ENCODE measurements around the gene PRR14.
A peak's percentile ranks its signal among the peaks of the same experiment; 100 is the strongest.
"Not testable (repeated sequence)": the region's sequence is repeated elsewhere in the genome, so short reads cannot be mapped to it uniquely, and the experiment has no call there.

The PRR14 gene

DNA sequence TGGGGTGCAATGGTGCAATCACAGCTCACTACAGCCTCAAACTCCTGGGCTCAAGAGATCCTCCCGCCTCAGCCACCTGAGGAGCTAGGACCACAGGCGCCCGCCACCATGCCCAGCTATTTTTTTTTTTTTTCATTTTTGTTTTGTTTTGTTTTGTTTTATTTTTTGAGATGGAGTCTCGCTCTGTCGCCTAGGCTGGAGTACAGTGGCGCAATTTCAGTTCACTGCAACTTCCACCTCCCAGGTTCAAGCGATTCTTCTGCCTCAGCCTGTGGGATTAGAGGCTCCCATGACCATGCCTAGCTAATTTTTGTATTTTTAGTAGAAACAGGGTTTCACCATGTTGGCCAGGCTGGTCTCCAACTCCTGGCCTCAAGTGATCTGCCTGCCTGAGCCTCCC, 18.3 kb upstream of the PRR14 start:
- not testable (repeated sequence) for DNase-seq (ENCODE audit: low spot score)

DNA sequence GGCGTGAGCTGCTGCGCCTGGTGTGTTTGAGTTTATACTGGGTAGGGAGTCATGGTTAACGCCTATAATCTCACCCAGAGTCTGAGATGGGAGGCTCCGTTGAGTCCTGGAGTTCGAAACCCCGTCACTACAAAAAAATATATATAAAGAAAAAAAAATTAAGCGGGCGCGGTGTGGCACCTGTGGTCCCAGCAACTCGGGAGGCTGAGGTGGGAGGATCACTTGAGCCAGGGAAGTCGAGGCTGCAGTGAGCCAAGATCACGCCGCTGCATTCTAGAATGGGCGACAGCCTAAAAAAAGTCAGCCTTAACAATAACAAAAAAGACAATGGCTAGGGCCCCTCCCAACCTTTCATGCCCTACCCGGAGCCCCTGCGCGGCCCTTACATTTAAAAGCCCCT, 17.2 kb upstream of the PRR14 start:
- no peak for DNase-seq (ENCODE audit: low spot score)

DNA sequence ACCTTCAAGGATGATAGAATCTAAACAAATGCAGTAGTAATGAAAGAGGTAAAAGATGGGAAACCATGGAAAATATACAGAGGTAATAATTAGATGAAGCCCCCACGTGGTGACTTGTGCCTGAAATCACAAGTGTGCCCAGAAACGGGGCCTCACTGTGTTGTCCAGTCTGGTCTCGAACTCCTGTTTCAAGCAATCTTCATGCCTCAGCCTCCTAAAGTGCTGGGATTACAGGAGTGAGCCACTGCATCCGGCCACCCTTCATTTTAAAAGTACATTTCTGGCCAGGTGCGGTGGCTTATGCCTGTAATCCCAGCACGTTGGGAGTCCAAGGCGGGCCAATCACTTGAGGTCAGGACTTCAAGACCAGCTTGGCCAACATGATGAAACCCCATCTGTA, 14.2 kb upstream of the PRR14 start:
- no peak for DNase-seq (ENCODE audit: low spot score)

DNA sequence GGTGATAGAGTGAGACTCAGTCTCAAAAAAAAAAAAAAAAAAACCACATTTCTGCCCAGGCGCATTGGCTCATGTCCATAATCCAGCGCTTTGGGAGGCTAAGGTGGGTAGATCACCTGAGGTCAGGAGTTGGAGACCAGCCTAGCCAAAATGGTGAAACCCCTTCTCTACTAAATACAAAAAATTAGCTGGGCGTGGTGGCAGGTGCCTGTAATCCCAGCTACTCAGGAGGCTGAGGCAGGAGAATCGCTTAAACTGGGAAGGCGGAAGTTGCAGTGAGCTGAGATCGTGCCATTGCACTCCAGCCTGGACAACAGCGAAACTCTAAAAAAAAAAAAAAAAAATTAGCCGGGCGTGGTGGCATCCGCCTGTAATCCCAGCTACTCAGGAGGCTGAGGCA, 13.6 kb upstream of the PRR14 start:
- not testable (repeated sequence) for DNase-seq (ENCODE audit: low spot score)

DNA sequence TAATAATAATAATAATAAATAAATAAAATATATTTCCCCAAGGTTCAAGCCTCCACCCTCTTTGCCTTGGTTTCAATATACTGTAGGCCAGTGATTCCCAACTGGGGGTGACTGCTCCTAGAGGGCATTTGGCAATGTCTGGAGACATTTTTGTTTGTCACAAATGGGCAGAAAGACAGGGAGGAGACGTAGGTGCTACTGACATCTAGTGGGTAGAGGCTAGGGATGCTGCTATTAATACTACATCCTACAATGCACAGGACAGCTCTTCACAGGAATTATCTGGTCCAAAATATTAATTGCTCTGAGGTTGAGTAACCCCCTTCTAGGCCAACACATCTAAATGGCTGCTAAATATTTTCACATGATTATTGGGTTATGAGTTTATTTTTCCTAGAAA, 12.8 kb upstream of the PRR14 start:
- peak; percentile 57 for DNase-seq (ENCODE audit: low spot score)

DNA sequence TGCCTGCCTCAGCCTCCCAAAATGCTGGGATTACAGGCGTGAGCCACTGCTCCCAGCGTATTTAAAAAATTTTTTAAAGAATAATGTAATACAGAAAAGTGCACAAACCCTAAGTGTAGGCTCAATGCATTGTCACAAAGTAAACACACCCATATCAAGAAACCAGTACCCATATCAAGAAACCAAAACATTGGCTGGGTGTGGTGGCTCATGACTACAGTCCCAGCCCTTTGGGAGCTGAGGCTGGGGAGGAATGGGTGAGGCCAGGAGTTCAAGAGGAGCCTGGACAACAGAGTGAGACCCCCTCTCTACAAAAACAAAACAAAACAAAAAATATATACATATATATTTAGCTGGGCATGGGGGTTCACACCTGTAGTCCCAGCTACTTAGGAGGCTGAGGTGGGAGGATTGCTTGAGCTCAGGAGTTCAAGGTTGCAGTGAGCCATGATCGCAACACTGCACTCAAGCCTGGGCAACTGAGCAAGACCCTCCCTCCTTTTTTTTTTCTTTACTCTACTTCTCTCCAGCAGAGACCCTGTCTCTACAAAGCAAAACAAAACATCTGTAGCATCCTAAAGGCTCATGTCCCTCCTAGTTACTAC, 9.3 kb upstream of the PRR14 start:
- DNase-seq (ENCODE audit: low spot score): no peak

DNA sequence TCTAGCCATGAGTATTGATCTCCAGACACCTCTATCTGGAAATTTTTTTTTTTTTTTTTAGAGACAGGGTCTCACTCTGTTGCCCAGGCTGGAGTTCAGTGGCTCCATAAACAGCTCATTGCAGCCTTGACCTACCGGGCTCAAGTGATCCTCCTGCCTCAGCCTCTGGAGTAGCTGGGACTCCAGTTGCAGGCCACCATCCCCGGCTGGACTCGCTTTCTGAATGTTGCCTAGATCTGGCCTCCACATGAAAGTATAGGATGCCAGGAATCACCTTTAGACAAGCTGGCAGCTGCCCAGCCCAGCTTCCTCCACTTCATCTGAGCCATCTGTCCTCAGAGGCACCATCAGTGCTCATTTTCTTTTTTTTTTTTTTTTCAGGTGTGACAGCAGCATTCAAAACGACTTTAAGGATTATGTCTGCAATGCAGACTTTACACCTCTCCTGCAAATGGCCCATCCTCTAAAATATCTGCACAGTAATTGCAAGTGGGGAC, 6.4 kb upstream of the PRR14 start:
- DNase-seq (ENCODE audit: low spot score): no peak

DNA sequence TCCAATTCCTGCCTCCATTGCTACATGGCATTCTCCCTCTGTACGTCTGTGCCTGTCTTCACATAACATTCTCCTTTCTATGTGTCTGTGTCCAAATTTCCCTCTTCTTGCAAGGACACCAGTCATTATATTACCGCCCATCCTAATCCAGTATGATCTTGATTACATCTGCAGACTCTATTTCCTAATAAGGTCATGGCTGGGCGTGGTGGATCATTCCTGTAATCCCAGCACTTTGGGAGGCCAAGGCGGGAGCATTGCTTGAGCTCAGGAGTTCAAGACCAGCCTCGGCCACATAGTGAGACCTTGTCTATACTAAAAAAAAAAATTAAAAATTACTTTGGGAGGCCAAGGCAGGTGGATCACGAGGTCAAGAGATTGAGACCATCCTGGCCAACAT, 5.0 kb upstream of the PRR14 start:
- DNase-seq (ENCODE audit: low spot score): no peak

DNA sequence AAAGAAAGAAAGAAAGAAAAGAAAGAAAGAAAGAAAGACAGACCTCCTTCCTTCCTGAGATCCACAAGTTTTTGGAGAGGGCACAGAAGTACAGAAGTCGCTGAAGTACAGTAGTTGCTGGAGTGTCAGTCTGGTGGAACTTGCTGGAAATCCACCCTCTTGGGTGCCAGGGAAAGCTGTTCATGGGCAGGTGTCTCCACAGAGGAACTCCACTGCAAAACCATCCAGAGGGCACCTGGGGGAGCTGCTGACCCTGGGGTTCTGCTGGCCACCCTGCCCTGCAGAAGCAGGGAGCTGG, 3.5 kb upstream of the PRR14 start:
- no peak for DNase-seq (ENCODE audit: low spot score)

DNA sequence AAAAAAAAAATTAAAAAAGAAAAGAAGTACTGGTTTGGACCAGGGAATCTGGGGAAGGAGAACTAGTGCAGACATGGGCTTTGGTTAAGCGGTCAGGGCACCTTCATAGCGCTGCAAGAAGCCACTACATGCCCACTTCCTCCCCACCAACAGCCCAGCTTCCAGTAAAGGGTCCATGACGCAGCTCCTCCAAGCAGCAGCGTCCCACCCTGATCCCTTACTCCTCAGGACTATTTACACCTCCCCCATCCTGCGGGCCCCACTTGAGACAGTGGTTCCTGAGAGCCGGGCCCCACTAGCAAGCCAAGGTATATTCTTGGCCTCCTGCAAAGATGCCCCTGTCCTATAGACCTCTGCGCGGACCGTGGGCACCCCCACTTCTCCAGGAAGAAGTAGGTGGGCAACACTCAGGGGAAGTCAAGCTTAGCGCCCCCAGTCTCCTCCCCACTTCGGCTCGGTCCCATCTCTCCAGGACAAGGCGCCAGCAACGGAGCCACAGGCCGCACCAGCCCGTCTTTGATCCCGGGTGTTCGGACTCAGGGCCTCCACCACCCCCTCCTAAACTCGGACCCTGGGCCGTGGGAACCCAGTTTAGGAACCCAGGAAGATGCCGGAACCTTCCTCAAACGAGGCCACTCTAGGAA, 913 bp upstream of the PRR14 start:
- no peak for DNase-seq (ENCODE audit: low spot score)

DNA sequence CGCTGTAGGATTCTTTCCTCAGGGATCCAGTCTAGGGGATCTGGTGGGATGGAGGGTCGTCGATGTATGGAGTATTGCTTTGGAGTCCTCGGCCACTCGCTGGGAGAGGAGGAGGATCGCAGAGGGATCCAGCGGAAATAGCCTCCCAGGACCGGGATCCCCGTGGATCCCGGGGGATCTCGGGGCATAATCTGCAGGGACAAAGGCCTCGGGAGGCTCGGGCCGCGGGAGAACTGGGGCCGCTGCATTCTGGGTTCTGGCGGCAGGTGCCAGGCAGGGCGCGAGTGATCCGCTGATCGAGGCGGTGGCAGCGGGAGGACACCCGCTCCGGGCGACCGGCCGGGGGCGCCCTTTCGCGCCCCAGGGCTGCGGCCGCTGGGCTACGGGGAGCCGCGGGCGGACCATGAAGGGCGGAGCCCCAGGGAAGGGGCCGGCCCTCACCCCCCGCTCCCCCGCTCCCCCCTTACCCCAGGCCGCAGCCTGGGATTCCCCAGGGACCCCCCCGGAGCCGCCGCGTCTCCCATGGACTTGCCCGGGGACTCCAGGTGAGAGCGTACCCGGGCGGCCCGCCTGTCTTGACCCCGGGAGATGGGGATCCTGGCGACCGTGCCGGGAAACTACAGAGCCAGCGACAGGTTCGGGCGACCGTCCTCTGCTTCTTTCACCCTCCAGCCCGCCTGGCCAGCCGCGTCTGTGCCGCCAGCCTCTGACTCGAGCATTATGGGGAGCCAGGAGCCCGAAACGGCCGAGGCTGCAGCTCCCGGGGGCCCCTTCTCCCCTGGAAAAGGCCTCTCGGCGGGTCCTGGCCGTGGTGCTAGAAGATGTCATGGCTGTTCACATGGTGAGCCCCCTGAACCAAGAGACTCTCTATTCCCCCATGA, 604 bp downstream of the PRR14 start:
- DNase-seq (ENCODE audit: low spot score): peak; percentile 66

DNA sequence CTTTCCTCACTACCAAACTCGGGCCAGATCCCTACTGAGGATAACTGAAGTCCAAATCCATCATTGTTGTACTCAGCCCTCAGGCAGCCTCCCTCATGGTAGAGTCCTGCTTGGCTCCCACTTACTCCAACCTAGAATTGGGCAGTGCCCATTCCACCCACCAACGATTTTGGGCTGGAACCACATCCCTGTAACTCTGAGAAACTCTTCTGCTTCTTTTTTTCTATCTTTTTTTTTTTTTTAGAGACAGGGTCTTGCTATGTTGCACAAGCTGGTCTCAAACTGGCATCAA, 1.2 kb downstream of the PRR14 start:
- DNase-seq (ENCODE audit: low spot score): no peak

DNA sequence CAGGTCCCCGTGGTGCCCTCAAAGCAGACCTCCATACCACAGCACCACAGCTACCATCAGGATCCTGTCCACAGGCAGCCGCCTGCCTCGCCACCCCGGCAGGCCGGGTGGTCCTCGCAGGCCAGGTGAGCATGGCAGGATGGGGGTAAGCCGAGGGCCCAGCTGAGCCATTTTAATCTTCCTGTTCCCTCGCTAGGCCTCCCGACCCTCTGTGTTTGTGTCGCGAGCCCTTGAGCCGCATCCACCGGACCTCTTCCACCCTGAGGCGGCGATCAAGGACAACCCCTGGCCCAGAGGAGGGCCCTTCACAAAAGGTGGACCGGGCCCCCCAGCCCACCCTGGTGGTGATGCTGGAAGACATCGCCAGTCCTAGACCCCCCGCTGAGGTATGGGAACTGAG, 2.0 kb downstream of the PRR14 start:
- no peak for DNase-seq (ENCODE audit: low spot score)

DNA sequence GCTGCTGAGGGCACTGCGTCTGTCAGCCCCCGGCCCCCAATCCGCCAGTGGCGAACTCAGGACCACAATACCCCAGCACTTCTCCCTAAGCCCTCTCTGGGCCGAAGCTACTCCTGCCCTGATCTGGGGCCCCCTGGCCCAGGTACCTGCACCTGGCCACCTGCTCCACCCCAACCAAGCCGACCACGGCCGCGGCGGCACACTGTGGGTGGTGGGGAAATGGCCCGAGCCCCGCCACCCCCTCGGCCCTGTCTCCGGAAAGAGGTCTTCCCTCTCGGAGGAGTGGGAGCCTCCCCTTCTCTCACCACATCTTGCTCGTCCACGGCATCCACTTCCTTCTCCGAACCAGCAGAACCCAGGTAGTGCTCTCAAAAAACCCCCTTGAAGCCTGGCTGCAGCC, 4.1 kb downstream of the PRR14 start:
- DNase-seq (ENCODE audit: low spot score): no peak

DNA sequence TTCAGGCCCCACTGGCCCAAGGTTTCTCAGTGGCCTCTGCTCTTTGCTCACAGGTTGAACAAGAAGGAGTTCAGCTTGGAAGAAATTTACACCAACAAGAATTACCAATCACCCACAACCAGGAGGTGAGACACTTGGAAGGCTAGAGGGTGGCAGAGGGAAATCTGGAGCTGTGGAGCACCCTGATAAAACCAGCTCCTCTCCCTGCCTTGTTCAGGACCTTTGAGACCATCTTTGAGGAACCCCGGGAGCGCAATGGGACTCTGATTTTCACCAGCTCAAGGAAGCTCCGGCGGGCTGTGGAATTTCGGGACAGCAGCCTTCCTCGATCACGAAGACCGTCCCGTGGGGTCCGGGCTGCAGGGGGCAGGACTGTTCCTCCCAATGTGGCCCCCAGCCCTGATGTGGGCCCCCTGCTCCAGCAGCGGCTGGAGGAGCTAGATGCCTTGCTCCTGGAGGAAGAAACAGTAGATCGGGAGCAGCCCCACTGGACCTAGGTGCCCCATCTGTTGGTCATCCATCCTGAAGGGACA, 5.1 kb downstream of the PRR14 start:
- DNase-seq (ENCODE audit: low spot score): no peak

DNA sequence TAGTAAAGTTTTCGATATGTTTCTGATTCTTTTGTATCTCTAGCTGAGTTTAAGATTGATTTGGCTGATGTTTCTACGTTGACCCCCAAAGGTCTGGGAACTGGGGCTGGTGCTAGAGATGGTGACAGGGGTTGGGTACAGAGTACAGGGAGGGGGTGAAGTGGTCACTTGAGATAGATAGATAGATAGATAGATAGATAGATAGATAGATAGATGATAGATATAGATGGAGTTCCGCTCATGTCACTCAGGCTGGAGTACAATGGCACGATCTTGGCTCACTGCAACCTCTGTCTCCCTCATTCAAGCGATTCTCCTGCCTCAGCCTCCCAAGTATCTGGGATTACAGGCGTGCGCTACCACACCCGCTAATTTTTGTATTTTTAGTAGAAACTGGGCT, 5.6 kb downstream of the PRR14 start:
- no peak for DNase-seq (ENCODE audit: low spot score)

DNA sequence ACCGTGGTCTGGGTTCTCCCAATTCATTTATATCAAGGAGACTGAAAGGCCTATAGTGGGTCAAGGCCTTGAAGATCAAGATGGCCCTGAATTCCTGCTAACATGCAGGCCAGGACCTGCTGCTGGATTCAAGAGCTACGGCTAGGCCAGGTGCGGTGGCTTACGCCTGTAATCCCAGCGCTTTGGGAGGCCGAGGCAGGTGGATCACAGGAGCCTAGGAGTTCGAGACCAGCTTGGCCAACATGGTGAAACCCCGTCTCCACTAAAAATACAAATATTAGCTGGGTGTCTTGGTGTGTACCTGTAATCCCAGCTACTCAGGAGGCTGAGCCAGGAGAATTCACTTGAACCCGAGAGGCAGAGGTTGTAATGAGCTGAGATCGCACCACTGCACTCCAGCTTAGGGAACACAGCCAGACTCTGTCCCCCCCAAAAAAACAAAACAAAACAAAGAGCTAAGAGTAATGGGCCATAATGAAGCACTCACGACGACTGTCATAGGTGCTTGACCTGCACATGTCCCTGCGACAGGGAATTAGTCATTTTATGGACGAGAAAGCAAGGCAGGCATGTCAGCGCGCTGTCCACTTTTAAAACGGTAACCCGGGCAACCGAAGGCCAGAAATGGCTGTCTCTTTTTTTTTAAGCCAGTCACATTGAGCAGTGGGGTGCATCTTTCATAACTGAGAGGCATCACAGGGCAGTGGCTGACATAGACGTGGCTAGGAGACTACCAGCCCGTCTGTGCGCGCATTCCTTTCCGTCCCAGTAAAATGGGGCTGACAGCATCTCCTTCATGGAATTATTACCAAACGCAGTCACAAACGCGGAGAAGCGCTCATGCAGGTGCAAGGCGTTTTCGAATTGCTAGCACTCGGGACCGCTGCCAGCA, 6.5 kb downstream of the PRR14 start:
- DNase-seq (ENCODE audit: low spot score): peak; percentile 33

DNA sequence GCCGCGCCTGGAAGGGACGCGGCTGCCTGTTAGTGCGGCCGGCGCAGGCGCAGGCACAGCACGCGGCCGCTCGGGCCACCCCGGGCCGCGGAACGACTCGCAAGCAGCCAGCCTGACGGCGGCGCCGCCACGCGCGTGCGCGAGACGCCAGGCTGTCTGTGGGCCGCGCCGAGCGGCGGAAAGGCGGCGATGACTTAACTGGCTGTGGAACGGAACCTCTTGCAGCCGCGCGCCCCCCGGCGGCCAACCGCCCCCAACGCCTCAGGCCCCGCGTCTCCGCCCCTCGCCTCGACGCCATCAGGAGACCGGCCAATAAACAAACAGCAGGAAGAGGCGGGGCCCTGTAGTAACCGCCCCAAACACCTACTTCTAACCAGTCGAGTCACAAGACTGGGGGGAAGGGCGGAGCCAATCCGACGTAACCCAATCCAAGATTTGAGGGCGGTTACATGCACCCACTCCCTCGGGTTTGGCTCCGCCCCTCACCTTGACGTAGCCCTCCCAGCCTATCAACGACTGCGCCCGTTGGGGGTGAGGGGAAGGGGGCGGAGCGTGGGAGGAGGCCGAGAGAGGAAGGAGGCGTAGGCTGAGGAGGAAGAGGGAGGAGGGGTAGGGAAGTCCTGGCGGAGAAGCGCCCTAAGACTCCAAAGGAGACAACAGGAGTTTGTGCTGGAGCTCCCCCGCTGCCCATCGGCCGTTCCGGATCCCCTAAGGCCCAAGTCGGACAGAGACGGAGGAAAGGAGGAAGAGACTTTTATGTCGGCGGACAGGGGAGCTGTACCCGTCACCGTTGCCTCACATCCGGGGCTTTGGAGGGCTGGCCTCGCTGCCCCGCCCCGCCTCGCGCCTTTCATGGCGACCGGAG, 7.3 kb downstream of the PRR14 start, which contains the start of gene FBRS:
FBRS (plus strand) TSS at position 566 of the 865 bp plus-strand sequence. CDS start 1,088 bp downstream, outside the sequence.
- peak; percentile 100 for DNase-seq (ENCODE audit: low spot score)

DNA sequence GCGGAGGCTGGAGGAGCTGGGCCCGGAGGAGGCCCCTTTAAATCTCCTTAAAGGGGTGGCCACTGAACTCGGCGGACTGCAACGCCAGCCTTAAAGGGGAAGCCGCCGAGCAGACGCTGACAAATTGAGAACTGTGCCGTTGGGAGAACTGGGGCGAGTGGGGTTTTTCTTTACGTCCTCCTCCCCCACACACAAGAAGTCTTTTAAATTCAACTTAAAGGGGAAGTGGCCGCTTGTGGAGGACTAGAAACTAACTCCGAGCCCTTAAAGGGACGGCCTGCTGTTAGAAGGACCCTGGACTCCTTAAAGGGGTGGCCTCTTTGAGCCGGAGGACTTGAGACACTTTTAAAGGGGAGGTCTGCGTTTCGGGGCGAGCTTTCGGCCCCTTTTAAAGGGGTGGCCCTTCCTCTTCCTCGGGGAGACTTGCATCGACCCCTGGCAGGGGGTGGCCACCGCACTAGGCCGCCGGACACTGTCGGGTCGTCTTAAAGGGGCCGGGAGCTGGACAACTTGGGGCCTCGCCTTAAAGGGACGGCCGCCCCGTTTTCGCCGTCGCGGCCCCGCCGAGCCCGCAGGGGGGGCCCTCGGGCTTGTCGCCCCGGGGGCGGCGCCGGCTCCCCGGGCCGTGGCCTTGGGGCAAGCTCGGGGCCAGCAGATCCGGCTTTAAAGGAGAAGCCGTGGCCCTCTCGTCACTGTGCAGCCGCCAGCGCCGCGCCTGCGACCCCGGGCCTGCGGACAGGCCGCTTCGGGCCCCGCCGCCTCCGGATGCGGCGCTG, 8.2 kb downstream of the PRR14 start:
- DNase-seq (ENCODE audit: low spot score): peak; percentile 97

Measured in kidney capillary endothelial cell (primary cell).